Activated T-cell treated with anti-CD3 and anti-CD28 coated beads, Interleukin-2, amount 50 U/mL, for 4 hours (primary cell): ENCODE measurements around the gene CASKIN2. TPM values are rescaled to one million over a fixed set of nuclear protein-coding genes. Genes with fewer than 3 reads are reported as not detected.
A peak's percentile ranks its signal among the peaks of the same experiment; 100 is the strongest.
"Not testable (repeated sequence)": the region's sequence is repeated elsewhere in the genome, so short reads cannot be mapped to it uniquely, and the experiment has no call there.

Source experiments
- ATAC-seq, 2 donors: fragments of 200-7000 bp; cut with Tn5 transposase; one replicate each; pipeline ENCODE4 v1.10.0; 2021
- DNase-seq: peaks from one replicate; pipeline ENCODE4 v3.0.0-alpha.2; 2020
- H3K27me3 Mint-ChIP-seq: one replicate; pipeline ENCODE4 v1.8.0; 2021; ENCODE audit warnings: low read depth, mixed read lengths
- H3K36me3 Mint-ChIP-seq: one replicate; pipeline ENCODE4 v1.8.0; 2022; ENCODE audit warnings: mixed read lengths; ENCODE audit not compliant: insufficient read depth
- H3K4me1 Mint-ChIP-seq: one replicate; pipeline ENCODE4 v1.8.0; 2021; ENCODE audit warnings: low read depth, mixed read lengths
- H3K4me3 Mint-ChIP-seq: one replicate; pipeline ENCODE4 v1.8.0; 2021; ENCODE audit warnings: mild to moderate bottlenecking, moderate library complexity, mixed read lengths
- H3K9me3 Mint-ChIP-seq: one replicate; pipeline ENCODE4 v1.8.0; 2021; ENCODE audit warnings: mixed read lengths
- total RNA-seq, 3 donors: library from RNA; stranded (reverse); gene quantifications; one replicate each; pipeline ENCODE4 v1.2.1, GENCODE V29; 2021

The CASKIN2 gene
- total RNA-seq, 3 donors from 2014 or later: 4.3 to 6.0 (median 5.9) TPM

DNA sequence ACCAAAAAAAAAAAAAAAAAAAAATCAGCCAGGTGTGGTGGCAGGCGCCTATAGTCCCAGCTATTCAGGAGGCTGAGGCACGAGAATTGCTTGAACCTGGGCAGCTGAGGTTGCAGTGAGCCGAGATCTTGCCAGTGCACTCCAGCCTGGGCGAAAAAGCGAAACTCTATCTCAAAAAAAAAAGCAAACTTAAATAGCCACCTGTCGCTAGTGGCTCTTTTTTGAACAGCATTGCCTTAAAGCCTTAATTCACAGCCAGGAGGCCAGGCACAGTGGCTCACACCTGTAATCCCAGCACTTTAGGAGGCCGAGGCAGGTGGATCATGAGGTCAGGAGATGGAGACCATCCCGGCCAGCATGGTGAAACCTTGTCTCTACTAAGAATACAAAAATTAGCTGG is 5.1 kb upstream of the CASKIN2 start:
- Mint-ChIP-seq H3K36me3 (peaks cover 20% of the 10 kb centered on the region), H3K4me1 (peaks cover 27% of the 10 kb centered on the region)
- not testable (repeated sequence) for H3K27me3 Mint-ChIP-seq, DNase-seq, H3K9me3 Mint-ChIP-seq, H3K4me3 Mint-ChIP-seq, ATAC-seq

DNA sequence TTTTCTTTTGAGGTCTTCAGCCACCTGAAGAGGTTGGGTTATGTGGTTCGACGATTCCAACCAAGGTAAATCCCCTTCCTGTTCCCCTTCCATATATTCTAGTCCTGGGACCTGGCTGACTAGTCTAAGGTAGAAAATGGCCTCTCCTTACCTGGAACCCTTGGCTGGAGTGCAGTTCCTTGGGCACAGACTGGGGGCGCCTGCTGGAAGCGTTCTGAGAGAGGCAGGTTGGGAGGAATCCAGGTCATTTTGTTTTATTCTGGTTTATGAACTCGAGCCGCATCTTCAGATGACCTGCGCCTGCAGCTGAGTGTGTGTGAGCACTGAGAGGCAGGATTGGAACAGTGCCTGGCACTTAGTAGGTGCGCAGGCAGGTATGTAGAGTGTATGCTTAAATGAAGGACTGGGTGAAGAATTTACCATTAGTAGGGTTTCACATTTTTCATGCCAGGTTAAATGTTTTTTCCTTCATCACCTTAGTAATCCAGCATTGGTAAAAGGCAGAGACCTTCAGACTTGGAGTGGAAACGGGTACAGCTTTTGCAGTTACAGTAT is 3.7 kb upstream of the CASKIN2 start:
- H3K4me1 Mint-ChIP-seq: peaks cover 25% of the 10 kb centered on the region
- H3K4me3 Mint-ChIP-seq: no peak overlapping the region
- H3K36me3 Mint-ChIP-seq: peaks cover 20% of the 10 kb centered on the region
- ATAC-seq (no peak), DNase-seq (no peak)
- peaks cover 3% of the 10 kb centered on the region for H3K27me3 Mint-ChIP-seq
- no peaks in the 10 kb centered on the region for H3K9me3 Mint-ChIP-seq

DNA sequence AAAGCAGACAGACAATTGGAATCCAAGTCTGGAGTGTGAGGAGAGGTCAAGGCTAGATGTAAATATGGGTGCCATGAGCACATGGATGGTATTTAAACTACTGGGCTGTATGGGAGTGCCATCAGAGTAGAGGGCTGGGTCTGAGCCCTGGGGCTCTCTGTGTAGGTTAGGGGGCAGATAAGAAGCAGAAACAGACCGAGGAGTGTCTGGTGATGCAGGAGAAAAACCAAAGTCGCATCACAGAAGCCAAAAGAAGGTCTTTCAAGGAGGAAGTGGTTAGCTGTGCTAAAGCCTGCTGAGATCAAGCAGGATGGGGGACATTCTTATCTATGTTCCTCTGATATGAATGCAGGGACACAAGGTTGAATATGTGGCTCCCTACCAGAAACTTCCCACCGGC is 2.9 kb upstream of the CASKIN2 start:
- peaks cover 3% of the 10 kb centered on the region for H3K27me3 Mint-ChIP-seq
- no peaks in the 10 kb centered on the region for H3K9me3 Mint-ChIP-seq
- ATAC-seq (no peak), DNase-seq (no peak)
- H3K4me1 Mint-ChIP-seq: peaks cover 25% of the 10 kb centered on the region
- H3K36me3 Mint-ChIP-seq: peaks cover 20% of the 10 kb centered on the region
- H3K4me3 Mint-ChIP-seq: peak overlapping the region; percentile 87

DNA sequence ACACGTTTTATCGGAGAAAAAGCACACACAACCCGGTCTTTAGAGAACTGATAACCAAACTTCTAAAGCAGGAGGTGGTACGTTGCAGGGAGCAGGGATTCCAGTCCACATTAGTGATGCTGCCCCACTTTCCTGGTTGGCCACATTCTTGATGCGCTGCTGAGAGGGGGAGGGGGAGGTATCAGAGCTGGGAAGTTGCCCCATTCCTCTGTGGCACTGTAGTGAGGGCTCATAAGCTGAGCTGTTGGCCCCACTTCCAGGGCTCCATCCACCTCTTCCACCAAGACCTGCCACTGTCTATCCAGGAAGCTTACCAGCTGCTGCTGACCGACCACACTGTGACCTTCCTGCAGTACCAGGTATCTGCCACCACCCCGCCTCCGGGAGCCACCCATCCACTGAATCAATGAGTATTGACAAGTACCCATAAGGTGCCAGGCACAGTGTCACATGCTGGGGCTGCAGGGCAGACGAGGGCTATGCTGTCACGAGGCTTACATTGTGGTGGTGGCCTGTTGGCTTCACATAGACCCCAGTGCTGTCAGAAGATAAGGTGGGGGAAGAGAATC is 2.0 kb upstream of the CASKIN2 start:
- peak; percentile 21 for DNase-seq
- Mint-ChIP-seq H3K36me3 (peaks cover 17% of the 10 kb centered on the region), H3K9me3 (no peaks in the 10 kb centered on the region), H3K4me1 (peaks cover 25% of the 10 kb centered on the region), H3K4me3 (peak overlapping the region; percentile 87), H3K27me3 (peaks cover 3% of the 10 kb centered on the region)
- no peak for ATAC-seq

DNA sequence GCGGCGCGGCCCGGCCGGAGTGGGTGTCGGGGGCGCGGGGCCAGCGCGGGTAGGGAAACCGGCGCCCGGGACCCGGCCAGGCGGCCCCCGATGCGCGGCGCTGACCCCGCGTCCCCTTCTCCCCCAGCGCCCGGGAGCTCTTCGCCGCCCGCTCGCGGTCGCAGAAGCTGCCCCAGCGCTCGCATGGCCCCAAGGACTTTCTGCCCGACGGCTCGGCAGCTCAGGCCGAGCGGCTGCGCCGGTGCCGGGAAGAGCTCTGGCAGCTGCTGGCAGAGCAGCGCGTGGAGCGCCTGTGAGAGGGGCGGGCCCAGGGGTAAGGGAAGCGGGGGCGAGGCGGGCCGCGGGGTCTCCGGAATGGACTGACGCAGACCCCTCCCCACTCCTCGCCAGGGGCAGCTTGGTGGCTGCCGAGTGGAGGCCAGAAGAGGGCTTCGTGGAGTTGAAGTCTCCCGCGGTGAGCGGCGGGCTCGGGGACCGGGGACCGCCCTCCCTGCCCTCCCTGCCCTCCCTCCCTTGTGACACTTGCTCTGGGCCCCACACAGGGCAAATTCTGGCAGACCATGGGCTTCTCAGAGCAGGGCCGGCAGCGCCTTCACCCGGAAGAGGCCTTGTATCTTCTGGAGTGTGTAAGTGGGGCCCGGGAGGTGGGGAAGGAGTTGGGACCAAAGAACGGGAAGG is 1.4 kb upstream of the CASKIN2 start:
- peak overlapping the region; percentile 87 for H3K4me3 Mint-ChIP-seq
- H3K4me1 Mint-ChIP-seq: peaks cover 25% of the 10 kb centered on the region
- H3K9me3 Mint-ChIP-seq: no peaks in the 10 kb centered on the region
- H3K36me3 Mint-ChIP-seq: peaks cover 17% of the 10 kb centered on the region
- H3K27me3 Mint-ChIP-seq: peaks cover 3% of the 10 kb centered on the region
- DNase-seq (peak; percentile 24), ATAC-seq (peak; percentile 32)

DNA sequence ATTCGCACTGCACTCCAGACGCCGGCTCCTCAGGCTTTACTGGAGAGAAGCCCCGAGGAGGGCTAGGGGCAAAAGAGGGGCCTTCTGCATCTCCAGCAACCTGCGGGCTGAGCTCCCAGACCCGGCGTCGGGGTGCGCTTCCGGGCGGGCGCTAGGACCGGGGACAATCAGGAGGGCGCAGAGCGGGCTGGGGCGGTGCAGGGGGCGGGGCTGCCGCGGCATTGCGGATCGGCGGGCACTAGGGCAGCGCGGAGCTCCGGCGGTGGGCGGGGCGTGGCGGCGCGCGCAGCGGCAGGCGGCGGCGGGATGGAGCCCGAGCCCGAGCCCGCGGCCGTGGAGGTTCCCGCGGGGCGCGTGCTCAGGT is 900 bp upstream of the CASKIN2 start, which contains the start of gene TSEN54:
TSS of gene TSEN54 (plus strand) at position 274 of the 364 bp plus-strand sequence. CDS start at position 307, 33 bp downstream.
- H3K4me3 Mint-ChIP-seq: peak within 1 kb of the TSS; percentile 87
- peaks cover 3% of the 10 kb centered on the region for H3K27me3 Mint-ChIP-seq
- peak; percentile 95 for DNase-seq
- H3K9me3 Mint-ChIP-seq: no peaks in the 10 kb centered on the region
- ATAC-seq: peak; percentile 87 to 88
- peaks cover 16% of the 10 kb centered on the region for H3K36me3 Mint-ChIP-seq
- H3K4me1 Mint-ChIP-seq: peaks cover 25% of the 10 kb centered on the region

DNA sequence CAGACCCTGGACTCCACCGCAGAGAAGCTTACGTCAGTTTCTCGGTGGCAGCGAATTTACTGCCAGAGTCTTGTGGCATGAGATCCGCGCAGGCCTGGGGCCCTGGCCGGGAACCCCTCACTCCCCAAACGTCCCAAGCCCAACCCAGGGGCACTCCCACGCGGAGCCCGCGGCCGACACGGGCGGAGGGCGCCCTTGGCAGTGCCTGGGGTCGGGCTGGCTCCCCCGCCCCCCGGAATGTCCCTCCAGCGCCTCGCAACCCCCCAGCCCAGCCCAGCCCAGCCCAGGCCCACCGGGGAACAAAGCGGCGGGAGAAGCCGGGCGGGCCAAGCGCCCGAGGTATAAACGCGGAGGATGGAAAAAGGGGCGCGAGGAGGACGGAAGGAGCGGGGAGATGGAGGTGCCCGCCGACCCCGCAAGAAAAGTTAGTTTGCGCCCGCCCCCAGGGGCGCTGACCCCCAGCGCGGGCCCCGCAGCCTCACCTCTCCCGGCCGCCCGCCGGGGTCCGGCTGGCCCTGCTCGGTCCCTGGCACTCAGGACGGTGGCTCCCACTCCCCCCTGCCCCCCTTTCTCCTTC is 330 bp downstream of the CASKIN2 start:
- Mint-ChIP-seq H3K4me1 (peaks cover 25% of the 10 kb centered on the region), H3K36me3 (peaks cover 12% of the 10 kb centered on the region), H3K27me3 (peaks cover 3% of the 10 kb centered on the region), H3K9me3 (no peaks in the 10 kb centered on the region), H3K4me3 (peak overlapping the region; percentile 58)
- ATAC-seq: peak in 1 of 2 donors; percentile 0
- no peak for DNase-seq

DNA sequence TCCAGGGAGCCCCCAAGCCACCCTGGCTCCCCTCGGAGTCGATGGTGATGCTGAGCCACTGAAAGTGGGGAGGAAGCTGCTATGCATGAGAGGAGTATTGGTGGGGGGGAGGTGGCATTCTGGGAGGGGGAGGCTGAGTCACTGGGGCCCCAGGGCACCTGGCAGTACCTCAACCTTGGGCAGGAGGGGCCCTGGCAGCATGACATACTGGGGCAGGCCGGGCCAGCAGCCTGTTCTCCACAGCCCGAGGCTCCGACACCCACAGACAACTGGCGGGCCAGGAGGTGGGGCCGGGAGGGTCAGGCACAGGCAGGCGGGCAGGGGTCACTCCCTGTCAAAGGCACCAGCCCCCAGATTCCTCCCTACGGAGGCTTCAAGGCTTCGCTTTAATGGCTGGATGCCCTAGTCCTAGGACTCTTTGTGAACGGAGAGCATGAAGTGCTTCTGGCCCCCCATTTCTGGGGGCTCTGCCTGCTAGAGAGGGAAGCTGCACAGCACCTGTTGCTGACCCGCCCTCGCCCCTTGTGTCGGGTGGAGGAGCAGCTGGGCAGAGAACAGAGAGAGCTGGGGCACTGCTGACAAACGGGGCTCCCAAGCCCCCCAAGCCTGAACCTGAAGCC is 928 bp downstream of the CASKIN2 start:
- peaks cover 8% of the 10 kb centered on the region for H3K36me3 Mint-ChIP-seq
- no peaks in the 10 kb centered on the region for H3K9me3 Mint-ChIP-seq
- DNase-seq (no peak), ATAC-seq (no peak)
- H3K4me1 Mint-ChIP-seq: peaks cover 22% of the 10 kb centered on the region
- peak overlapping the region; percentile 58 for H3K4me3 Mint-ChIP-seq
- H3K27me3 Mint-ChIP-seq: peaks cover 3% of the 10 kb centered on the region

DNA sequence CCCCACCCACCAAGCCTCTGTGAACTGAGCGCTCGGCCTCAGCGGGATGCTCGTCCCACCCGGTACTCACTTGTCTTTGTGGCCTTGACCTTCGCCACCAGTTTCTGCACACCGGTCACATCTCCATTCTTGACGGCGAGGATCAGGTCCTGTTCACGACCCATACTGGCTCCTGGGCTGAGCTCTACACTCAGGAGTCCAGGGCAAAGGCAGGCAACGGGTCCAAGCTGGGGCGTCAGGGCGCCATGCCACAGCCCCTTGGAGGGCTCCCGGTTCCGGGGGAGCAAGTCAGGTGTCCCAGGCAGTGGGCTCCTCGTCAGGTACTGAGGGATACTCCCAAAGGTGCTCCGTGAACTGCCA is 1.7 kb downstream of the CASKIN2 start:
- H3K4me3 Mint-ChIP-seq: no peak overlapping the region
- no peak for ATAC-seq
- no peaks in the 10 kb centered on the region for H3K9me3 Mint-ChIP-seq
- H3K4me1 Mint-ChIP-seq: peaks cover 16% of the 10 kb centered on the region
- peaks cover 3% of the 10 kb centered on the region for H3K27me3 Mint-ChIP-seq
- H3K36me3 Mint-ChIP-seq: peaks cover 8% of the 10 kb centered on the region
- DNase-seq: no peak

DNA sequence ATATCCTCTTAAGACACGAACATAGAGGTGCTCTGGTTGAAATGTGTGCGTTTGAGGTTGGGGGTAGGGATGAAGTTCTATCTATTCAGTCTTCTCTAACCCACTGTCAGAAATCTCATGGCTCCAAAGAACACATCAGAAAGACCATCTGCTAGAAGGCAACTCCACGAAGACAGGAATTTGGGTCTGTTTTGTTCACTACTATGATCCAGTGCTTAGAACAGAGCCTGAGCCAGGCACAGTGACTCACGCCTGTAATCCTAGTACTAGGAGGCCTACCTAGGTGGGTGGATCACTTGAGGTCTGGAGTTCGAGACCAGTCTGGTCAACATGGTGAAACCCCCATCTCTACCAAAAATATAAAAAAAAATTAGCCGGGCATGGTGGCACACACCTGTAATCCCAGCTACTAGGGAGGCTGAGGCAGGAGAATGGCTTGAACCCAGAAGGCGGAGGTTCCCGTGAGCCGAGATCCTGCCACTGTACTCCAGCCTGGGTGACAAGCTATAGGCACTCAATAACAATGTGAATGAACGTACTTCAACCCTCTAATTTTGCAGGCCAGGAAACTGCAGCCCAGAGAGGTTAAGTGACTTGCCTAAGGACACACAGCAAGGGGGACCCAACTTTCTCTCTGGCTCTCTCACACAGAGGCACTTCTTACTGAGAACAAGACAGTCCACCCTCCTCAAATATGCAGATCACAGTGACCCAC is 2.3 kb downstream of the CASKIN2 start:
- H3K27me3 Mint-ChIP-seq: peaks cover 3% of the 10 kb centered on the region
- H3K36me3 Mint-ChIP-seq: peaks cover 2% of the 10 kb centered on the region
- H3K4me1 Mint-ChIP-seq: peaks cover 10% of the 10 kb centered on the region
- ATAC-seq: no peak
- no peaks in the 10 kb centered on the region for H3K9me3 Mint-ChIP-seq
- no peak overlapping the region for H3K4me3 Mint-ChIP-seq
- no peak for DNase-seq

DNA sequence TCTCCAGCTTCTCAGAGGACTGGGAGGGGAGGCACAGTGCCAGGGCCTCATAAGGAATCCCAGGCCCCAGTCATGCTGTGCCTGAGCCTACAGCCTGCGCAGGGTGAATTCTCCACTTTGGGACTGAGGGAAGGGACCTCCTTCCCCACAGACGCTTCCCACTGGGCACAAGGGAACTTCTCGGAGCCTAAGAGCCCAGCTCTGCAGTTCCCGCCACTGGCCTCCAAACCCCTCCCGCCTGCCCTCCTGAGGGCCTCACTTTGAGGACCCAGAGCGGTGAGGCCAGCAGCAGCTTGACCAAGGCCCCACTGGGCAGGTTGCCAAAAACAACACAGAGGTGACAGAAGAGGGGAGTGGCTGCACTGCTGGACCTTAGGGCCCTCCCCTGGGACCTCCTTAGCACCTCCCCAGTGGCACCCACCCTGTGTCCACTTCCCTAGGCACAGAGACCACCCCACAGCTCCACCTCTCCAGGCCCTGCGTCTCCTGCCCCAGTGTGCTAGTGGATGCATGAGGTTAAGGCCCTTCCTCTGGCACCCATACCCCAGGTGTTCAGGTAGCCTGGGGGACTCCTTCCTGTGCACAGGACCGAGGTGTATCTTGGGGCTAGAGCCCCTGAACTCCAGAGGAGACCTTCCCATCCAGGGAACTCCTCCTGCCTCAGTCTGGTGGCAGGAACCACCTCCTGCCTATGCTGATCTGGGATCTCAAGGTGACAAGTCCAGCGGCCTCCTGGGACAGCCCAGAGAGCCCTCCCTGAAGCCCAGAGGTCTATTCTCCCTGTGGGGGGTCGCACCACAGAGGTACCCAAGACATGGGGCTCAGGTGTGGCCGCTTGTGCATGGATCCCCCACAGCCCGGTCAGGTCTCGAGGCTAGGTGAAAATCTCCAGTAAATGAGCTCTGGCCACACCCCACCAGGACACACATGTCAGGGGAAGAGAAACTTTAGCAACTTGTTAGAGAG is 3.4 kb downstream of the CASKIN2 start:
- Mint-ChIP-seq H3K4me1 (no peaks in the 10 kb centered on the region), H3K4me3 (no peak overlapping the region), H3K27me3 (peaks cover 3% of the 10 kb centered on the region), H3K9me3 (no peaks in the 10 kb centered on the region), H3K36me3 (no peaks in the 10 kb centered on the region)
- DNase-seq (no peak), ATAC-seq (no peak)

DNA sequence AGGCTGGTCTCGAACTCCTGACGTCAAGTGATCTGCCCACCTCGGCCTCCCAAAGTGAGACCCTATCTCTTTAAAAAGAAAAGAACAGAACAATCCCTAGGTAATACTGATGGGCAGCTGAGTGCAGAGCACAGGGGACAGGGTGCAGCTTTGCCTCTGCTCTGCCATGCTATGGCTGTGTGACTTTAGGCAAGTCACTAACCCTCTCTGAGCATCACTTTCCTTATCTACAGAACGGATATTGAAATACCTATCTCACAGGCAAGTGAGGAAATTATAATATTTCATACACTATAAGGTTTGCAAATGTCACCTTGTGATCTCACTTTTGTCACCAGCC is 4.1 kb downstream of the CASKIN2 start:
- DNase-seq (no peak), ATAC-seq (no peak)
- no peak overlapping the region for H3K4me3 Mint-ChIP-seq
- H3K9me3 Mint-ChIP-seq: no peaks in the 10 kb centered on the region
- H3K27me3 Mint-ChIP-seq: peaks cover 3% of the 10 kb centered on the region
- H3K4me1 Mint-ChIP-seq: no peaks in the 10 kb centered on the region
- no peaks in the 10 kb centered on the region for H3K36me3 Mint-ChIP-seq

DNA sequence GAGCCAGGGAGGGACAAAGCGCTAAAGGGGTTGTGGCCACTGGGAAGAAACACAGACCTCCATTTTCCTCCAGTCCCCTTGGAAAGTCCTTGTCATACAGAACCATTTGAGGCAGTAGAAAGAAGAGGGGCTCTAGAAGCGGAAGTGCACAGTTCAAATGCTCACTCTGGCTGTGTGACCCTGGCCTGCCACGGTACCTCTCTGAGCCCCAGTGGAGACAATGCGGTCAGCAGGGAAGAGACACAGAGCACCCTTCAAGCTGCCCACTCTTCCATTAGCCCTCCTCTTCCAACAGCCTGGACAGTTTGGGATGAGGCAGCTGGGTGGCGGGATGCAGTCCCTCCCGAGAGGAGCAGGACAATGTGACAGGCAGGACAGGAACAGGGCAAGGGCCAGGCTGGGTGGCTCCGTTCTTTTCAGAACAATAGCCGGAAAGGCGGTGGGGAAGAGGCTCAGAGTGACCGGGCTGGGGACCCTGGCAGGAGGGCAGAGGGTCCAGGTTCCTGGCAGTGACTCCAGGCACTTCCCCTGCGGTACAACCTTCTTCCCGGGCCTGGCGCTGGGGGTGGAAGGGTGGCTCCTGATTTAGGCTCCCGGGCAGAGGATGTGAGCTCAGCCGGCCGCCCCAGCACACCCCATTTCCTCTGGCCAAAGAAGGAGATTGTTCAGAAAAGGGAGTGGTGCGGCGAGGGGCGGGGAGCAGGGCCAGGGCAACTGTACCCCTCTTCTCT is 5.6 kb downstream of the CASKIN2 start:
- DNase-seq: no peak
- H3K36me3 Mint-ChIP-seq: no peaks in the 10 kb centered on the region
- H3K27me3 Mint-ChIP-seq: peaks cover 2% of the 10 kb centered on the region
- no peak overlapping the region for H3K4me3 Mint-ChIP-seq
- no peaks in the 10 kb centered on the region for H3K4me1 Mint-ChIP-seq
- no peak for ATAC-seq
- H3K9me3 Mint-ChIP-seq: no peaks in the 10 kb centered on the region
